Measurements from ENCODE around the gene RBKS.

The RBKS gene

GRCh38 chr2:27734305-27734704, 155.9 kb downstream of the RBKS start:
- no peak for DNase-seq (ENCODE audit: low read depth)
